PFSK-1 (cell line): ENCODE results near the gene GRIN1.

Experiments used
- FOXP2 ChIP-seq: optimal IDR thresholded peaks from 2 replicates; pipeline ENCODE3; 2011; ENCODE audit warnings: borderline replicate concordance, control low read depth, inconsistent platforms; ENCODE audit not compliant: insufficient read depth; ENCODE audit errors: extremely low read length, extremely low read depth
- POLR2AphosphoS5 ChIP-seq: IDR thresholded peaks from 2 replicates; pipeline ENCODE4 v1.6.1; 2012; ENCODE audit warnings: low read depth, mild to moderate bottlenecking, control low read depth, low read length, moderate library complexity
- REST ChIP-seq, 2 experiments: IDR thresholded peaks; 2 replicates each; pipeline versions ENCODE4 v1.6.1 to v1.8.0; 2011 to 2012; ENCODE audit warnings: low read depth in 2 of 2, low read length in 2 of 2, control low read depth in 1 of 2, inconsistent platforms in 1 of 2, mild to moderate bottlenecking in 1 of 2, moderate library complexity in 1 of 2; ENCODE audit not compliant: insufficient read depth in 1 of 2
- SIN3A ChIP-seq: IDR thresholded peaks from 2 replicates; pipeline ENCODE4 v1.6.1; 2012; ENCODE audit warnings: mild to moderate bottlenecking, low read length, moderate library complexity, borderline replicate concordance; ENCODE audit not compliant: insufficient read depth
- TAF1 ChIP-seq: IDR thresholded peaks from 2 replicates; pipeline ENCODE4 v1.6.1; 2012; ENCODE audit warnings: low read length, control low read depth, borderline replicate concordance; ENCODE audit not compliant: insufficient read depth

GRIN1 gene

GRCh38 chr9:137192859-137193258 is 53.9 kb downstream of the GRIN1 start:
- TF ChIP-seq SIN3A = no peak
- TF ChIP-seq REST (IDR thresholded peaks at IDR 0.05; ENCODE audit: insufficient read depth in 1 of 2, low read depth in 2 of 2, low read length in 2 of 2) = no peak
- no peak for TF ChIP-seq POLR2AphosphoS5
- no peak for TF ChIP-seq FOXP2
- no peak for TF ChIP-seq TAF1

- TF ChIP-seq FOXP2 = no peak
- no peak for TF ChIP-seq REST (IDR thresholded peaks at IDR 0.05; ENCODE audit: insufficient read depth in 1 of 2, low read depth in 2 of 2, low read length in 2 of 2)
- no peak for TF ChIP-seq SIN3A
- TF ChIP-seq POLR2AphosphoS5 = no peak
- TF ChIP-seq TAF1 = no peak
Observed at GRCh38 chr9:137193771-137194170, 54.8 kb downstream of the GRIN1 start.

GRCh38 chr9:137194388-137194787 is 55.4 kb downstream of the GRIN1 start:
- TF ChIP-seq REST (IDR thresholded peaks at IDR 0.05; ENCODE audit: insufficient read depth in 1 of 2, low read depth in 2 of 2, low read length in 2 of 2) = no peak
- TF ChIP-seq FOXP2 = no peak
- no peak for TF ChIP-seq SIN3A
- no peak for TF ChIP-seq TAF1
- TF ChIP-seq POLR2AphosphoS5 = no peak

- TF ChIP-seq FOXP2 (no peak), SIN3A (no peak)
Observed at GRCh38 chr9:137194909-137195308, 56.0 kb downstream of the GRIN1 start.

GRCh38 chr9:137195525-137196220 is 56.7 kb downstream of the GRIN1 start:
- no peak for TF ChIP-seq SIN3A
- TF ChIP-seq FOXP2 = no peak
- TF ChIP-seq TAF1 = no peak
- no peak for TF ChIP-seq POLR2AphosphoS5
- no peak for TF ChIP-seq REST (IDR thresholded peaks at IDR 0.05; ENCODE audit: insufficient read depth in 1 of 2, low read depth in 2 of 2, low read length in 2 of 2)
